ENCODE data around the gene NOL4L. TPM values are rescaled to one million over a fixed set of nuclear protein-coding genes. Genes with fewer than 3 reads are reported as not detected.

The NOL4L gene
- total RNA-seq, 4 donors from 2014 or later, result 45.6 to 105 (median 85.9) TPM

- no peak for TF ChIP-seq EP300 (IDR thresholded peaks at IDR 0.05; ENCODE audit: low read depth)
- no peak for TF ChIP-seq CTCF (IDR thresholded peaks at IDR 0.05)
- no peak for TF ChIP-seq POLR2AphosphoS5 (IDR thresholded peaks at IDR 0.05)
- no peak for TF ChIP-seq POLR2A (IDR thresholded peaks at IDR 0.05)
- DNase-seq, result no peak
- Histone ChIP-seq H3K36me3 (no peaks in the 10 kb centered on the region), H3K4me3 (no peak overlapping the region), H3K27ac (no peak overlapping the region), H3K9me3 (no peaks in the 10 kb centered on the region), H3K4me1 (peaks cover 0 to 17% (median 0%) of the 10 kb centered on the region in 4 donors), H3K27me3 (no peaks in the 10 kb centered on the region)
- in situ Hi-C loops (cut with MboI; ENCODE audit: low pct_ligation_motif_present in 1 of 4, low pct_unique_long_range_greater_than_20kb in 1 of 4, low sequenced_read_pairs in 3 of 4), result loop anchor here (5.0 to 25.0 kb wide), 3 partner anchors 129 to 264 kb away; no protein-coding TSS in a partner anchor
- whole genome bisulfite sequencing, 2 donors (ENCODE audit: low coverage in 1 of 2), result 80 to 81% methylated on average over 1 to 8 of the region's 8 CpGs
- intact Hi-C loops (cut with DNase I; ENCODE audit: low total_unique reads), result no loop called here
Measured at GRCh38 chr20:32522776-32523612, 62.1 kb downstream of the NOL4L start.

GRCh38 chr20:32522526-32522775 is 62.7 kb downstream of the NOL4L start:
- no peaks in the 10 kb centered on the region for H3K27me3 ChIP-seq
- TF ChIP-seq EP300 (IDR thresholded peaks at IDR 0.05; ENCODE audit: low read depth) (no peak), CTCF (IDR thresholded peaks at IDR 0.05) (no peak), POLR2AphosphoS5 (IDR thresholded peaks at IDR 0.05) (no peak)
- in situ Hi-C loops (cut with MboI; ENCODE audit: low pct_ligation_motif_present in 1 of 4, low pct_unique_long_range_greater_than_20kb in 1 of 4, low sequenced_read_pairs in 3 of 4) (loop anchor here (5.0 to 25.0 kb wide), 3 partner anchors 130 to 265 kb away; no protein-coding TSS in a partner anchor), intact Hi-C loops (cut with DNase I; ENCODE audit: low total_unique reads) (no loop called here)
- 66 to 70% methylated on average over 2 to 3 of the region's 3 CpGs for WGBS, 2 donors (ENCODE audit: low coverage in 1 of 2)
- peaks cover 0 to 16% (median 0%) of the 10 kb centered on the region in 4 donors for H3K4me1 ChIP-seq
- no peaks in the 10 kb centered on the region for H3K9me3 ChIP-seq
- DNase-seq, result no peak
- H3K27ac ChIP-seq, result no peak overlapping the region
- no peak overlapping the region for H3K4me3 ChIP-seq
- H3K36me3 ChIP-seq, result no peaks in the 10 kb centered on the region

GRCh38 chr20:32521780-32522525 is 63.2 kb downstream of the NOL4L start:
- peak; percentile 74 for DNase-seq
- peaks cover 0 to 12% (median 0%) of the 10 kb centered on the region in 4 donors for H3K4me1 ChIP-seq
- H3K9me3 ChIP-seq, result no peaks in the 10 kb centered on the region
- TF ChIP-seq EP300 (IDR thresholded peaks at IDR 0.05; ENCODE audit: low read depth) (no peak), POLR2A (IDR thresholded peaks at IDR 0.05) (no peak), POLR2AphosphoS5 (IDR thresholded peaks at IDR 0.05) (no peak), CTCF (IDR thresholded peaks at IDR 0.05) (peak; percentile 82 to 88 (median 87))
- no peaks in the 10 kb centered on the region for H3K36me3 ChIP-seq
- in situ Hi-C loops (cut with MboI; ENCODE audit: low pct_ligation_motif_present in 1 of 4, low pct_unique_long_range_greater_than_20kb in 1 of 4, low sequenced_read_pairs in 3 of 4), result loop anchor here (5.0 to 25.0 kb wide), 3 partner anchors 130 to 265 kb away; no protein-coding TSS in a partner anchor
- H3K4me3 ChIP-seq, result no peak overlapping the region
- no peaks in the 10 kb centered on the region for H3K27me3 ChIP-seq
- WGBS, 2 donors (ENCODE audit: low coverage in 1 of 2), result 25 to 80% methylated on average over 1 to 12 of the region's 15 CpGs
- no peak overlapping the region for H3K27ac ChIP-seq
- intact Hi-C loops (cut with DNase I; ENCODE audit: low total_unique reads), result loop anchor here (1.0 kb wide), 1 partner anchor 131 kb away; no protein-coding TSS in a partner anchor

- H3K9me3 ChIP-seq, result no peaks in the 10 kb centered on the region
- no peak for DNase-seq
- WGBS, 2 donors (ENCODE audit: low coverage in 1 of 2), result 61 to 100% methylated on average over 1 to 3 of the region's 3 CpGs
- H3K4me3 ChIP-seq, result no peak overlapping the region
- intact Hi-C loops (cut with DNase I; ENCODE audit: low total_unique reads) (loop anchor here (1.0 kb wide), 1 partner anchor 132 kb away; no protein-coding TSS in a partner anchor), in situ Hi-C loops (cut with MboI; ENCODE audit: low pct_ligation_motif_present in 1 of 4, low pct_unique_long_range_greater_than_20kb in 1 of 4, low sequenced_read_pairs in 3 of 4) (loop anchor here (5.0 to 25.0 kb wide), 3 partner anchors 131 to 266 kb away; no protein-coding TSS in a partner anchor)
- no peak for TF ChIP-seq EP300 (IDR thresholded peaks at IDR 0.05; ENCODE audit: low read depth)
- TF ChIP-seq POLR2A (IDR thresholded peaks at IDR 0.05), result no peak
- no peak for TF ChIP-seq CTCF (IDR thresholded peaks at IDR 0.05)
- TF ChIP-seq POLR2AphosphoS5 (IDR thresholded peaks at IDR 0.05), result no peak
- no peaks in the 10 kb centered on the region for H3K27me3 ChIP-seq
- H3K4me1 ChIP-seq, result peaks cover 0 to 12% (median 0%) of the 10 kb centered on the region in 4 donors
- no peaks in the 10 kb centered on the region for H3K36me3 ChIP-seq
- no peak overlapping the region for H3K27ac ChIP-seq
Measured at GRCh38 chr20:32520927-32521203, 64.3 kb downstream of the NOL4L start.
